Fibroblast of villous mesenchyme (primary cell): ENCODE measurements around the gene VDAC1. TPM values are rescaled to one million over a fixed set of nuclear protein-coding genes. Genes with fewer than 3 reads are reported as not detected.
"Not testable (repeated sequence)": the region's sequence is repeated elsewhere in the genome, so short reads cannot be mapped to it uniquely, and the experiment has no call there.

Experiments
- DNase-seq: peaks from one replicate; pipeline ENCODE4 v3.0.0-alpha.2; 2010; ENCODE audit warnings: low read depth
- H3K4me3 ChIP-seq: 2 replicates; pipeline ENCODE4 v1.5.1; 2011; ENCODE audit warnings: low read depth, mild to moderate bottlenecking, low read length
- total RNA-seq: library from RNA; depleted of rRNA; stranded (reverse); fragments of >200 nt; gene quantifications from 2 replicates; pipeline ENCODE4 v1.2.3, GENCODE V29; 2012
- TF ChIP-seq, protein P1 (sequence below): IDR thresholded peaks from 2 replicates; pipeline ENCODE4 v1.5.1; 2012; ENCODE audit warnings: low read depth, mild to moderate bottlenecking, low read length; ENCODE audit not compliant: insufficient read depth

The VDAC1 gene
- total RNA-seq, 1 donor: 350 TPM

- TF ChIP-seq, protein P1, sequence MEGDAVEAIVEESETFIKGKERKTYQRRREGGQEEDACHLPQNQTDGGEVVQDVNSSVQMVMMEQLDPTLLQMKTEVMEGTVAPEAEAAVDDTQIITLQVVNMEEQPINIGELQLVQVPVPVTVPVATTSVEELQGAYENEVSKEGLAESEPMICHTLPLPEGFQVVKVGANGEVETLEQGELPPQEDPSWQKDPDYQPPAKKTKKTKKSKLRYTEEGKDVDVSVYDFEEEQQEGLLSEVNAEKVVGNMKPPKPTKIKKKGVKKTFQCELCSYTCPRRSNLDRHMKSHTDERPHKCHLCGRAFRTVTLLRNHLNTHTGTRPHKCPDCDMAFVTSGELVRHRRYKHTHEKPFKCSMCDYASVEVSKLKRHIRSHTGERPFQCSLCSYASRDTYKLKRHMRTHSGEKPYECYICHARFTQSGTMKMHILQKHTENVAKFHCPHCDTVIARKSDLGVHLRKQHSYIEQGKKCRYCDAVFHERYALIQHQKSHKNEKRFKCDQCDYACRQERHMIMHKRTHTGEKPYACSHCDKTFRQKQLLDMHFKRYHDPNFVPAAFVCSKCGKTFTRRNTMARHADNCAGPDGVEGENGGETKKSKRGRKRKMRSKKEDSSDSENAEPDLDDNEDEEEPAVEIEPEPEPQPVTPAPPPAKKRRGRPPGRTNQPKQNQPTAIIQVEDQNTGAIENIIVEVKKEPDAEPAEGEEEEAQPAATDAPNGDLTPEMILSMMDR: no peak
- no peak for DNase-seq
- H3K4me3 ChIP-seq: no peak overlapping the region
These were observed 63.1 kb downstream of the VDAC1 start for GRCh38 chr5:133941456-133942196.

DNA sequence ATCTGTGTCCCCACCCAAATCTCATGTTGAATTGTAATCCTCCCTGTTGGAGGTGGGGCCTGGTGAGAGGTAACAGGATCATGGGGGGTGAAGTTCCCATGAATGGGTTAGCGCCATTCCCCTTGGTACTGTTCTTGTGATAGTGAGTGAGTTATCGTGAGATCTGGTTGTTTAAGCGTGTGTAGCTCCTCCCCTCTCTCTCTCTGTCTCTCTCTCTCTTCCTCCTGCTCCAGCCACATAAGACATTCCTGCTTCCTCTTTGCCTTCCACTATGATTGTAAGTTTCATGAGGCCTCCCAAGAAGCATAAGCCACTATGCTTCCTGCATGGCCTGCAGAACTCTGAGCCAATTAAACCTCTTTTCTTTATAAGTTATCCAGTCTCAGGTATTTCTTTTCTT lies 65.1 kb downstream of the VDAC1 start:
- DNase-seq: no peak
- no peak overlapping the region for H3K4me3 ChIP-seq
- TF ChIP-seq, protein P1: no peak

DNA sequence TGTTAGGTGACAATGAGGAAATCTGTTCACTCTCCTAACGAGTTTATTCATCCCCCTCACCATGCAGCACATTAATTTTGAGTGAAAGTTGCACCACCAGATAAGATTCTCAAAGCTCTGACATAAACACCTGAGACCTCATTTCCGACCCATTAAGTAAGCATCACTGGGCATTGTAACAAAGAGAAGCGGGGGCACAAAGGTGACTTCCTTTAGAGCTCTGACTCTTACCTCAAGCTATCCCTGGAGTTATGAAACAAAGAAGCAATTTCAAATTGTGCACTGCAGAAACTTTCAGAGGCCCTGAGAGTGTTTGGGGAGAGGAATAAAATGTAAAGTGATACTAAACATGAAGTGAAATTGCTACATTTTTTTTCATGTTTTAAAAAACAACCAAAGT lies 65.8 kb downstream of the VDAC1 start:
- TF ChIP-seq, protein P1: no peak
- no peak overlapping the region for H3K4me3 ChIP-seq
- DNase-seq: no peak

- TF ChIP-seq, protein P1: no peak
- H3K4me3 ChIP-seq: no peak overlapping the region
- DNase-seq: peak; percentile 13
These were observed 66.5 kb downstream of the VDAC1 start for GRCh38 chr5:133938039-133938821.

- not testable (repeated sequence) for DNase-seq, H3K4me3 ChIP-seq
These were observed 67.1 kb downstream of the VDAC1 start for GRCh38 chr5:133937628-133938027.

GRCh38 chr5:133936651-133937015 lies 68.1 kb downstream of the VDAC1 start:
- no peak overlapping the region for H3K4me3 ChIP-seq
- DNase-seq: no peak
- TF ChIP-seq, protein P1: no peak

- H3K4me3 ChIP-seq, DNase-seq: not testable (repeated sequence)
These were observed 68.7 kb downstream of the VDAC1 start for GRCh38 chr5:133935991-133936650.
